SK-N-SH (cell line): ENCODE measurements around the gene TICAM2. TPM values are rescaled to one million over a fixed set of nuclear protein-coding genes. Genes with fewer than 3 reads are reported as not detected.

Experiments
- CHD2 ChIP-seq: fragments of 150-350 bp; IDR thresholded peaks from 2 replicates; pipeline ENCODE4 v1.6.1; 2018; ENCODE audit warnings: low read length; ENCODE audit not compliant: partially characterized antibody
- FOSL2 ChIP-seq: IDR thresholded peaks from 2 replicates; pipeline ENCODE4 v1.4.0; 2012; ENCODE audit warnings: low read depth, mild to moderate bottlenecking, moderate library complexity, borderline replicate concordance
- FOXJ3 ChIP-seq: sonication (generic); formaldehyde crosslinking; IDR thresholded peaks from 2 replicates; pipeline ENCODE4 v1.5.1; 2020; ENCODE audit warnings: mild to moderate bottlenecking, missing genetic modification reagents
- MXI1 ChIP-seq: IDR thresholded peaks from 2 replicates; pipeline ENCODE4 v1.6.1; 2012; ENCODE audit warnings: mild to moderate bottlenecking, low read depth, low read length, improper control_type of control experiment
- NRF1 ChIP-seq: IDR thresholded peaks from 2 replicates; pipeline ENCODE4 v1.6.1; 2012; ENCODE audit warnings: low read depth, mild to moderate bottlenecking, low read length
- POLR2AphosphoS5 ChIP-seq: IDR thresholded peaks from 2 replicates; pipeline ENCODE4 v1.6.1; 2012; ENCODE audit warnings: low read depth, low read length
- RAD21 ChIP-seq: IDR thresholded peaks from 2 replicates; pipeline ENCODE4 v1.6.1; 2012; ENCODE audit warnings: mild to moderate bottlenecking, low read length
- RCOR1 ChIP-seq: fragments of 150-350 bp; IDR thresholded peaks from 2 replicates; pipeline ENCODE4 v1.6.1; 2017; ENCODE audit warnings: antibody characterized with exemption, low read length
- RXRA ChIP-seq: IDR thresholded peaks from 2 replicates; pipeline ENCODE4 v1.4.0; 2012; ENCODE audit warnings: low read depth, mild to moderate bottlenecking, borderline replicate concordance
- SIN3A ChIP-seq: IDR thresholded peaks from 2 replicates; pipeline ENCODE4 v1.6.1; 2012; ENCODE audit warnings: low read depth, mild to moderate bottlenecking, low read length, moderate library complexity, borderline replicate concordance
- SMC3 ChIP-seq: IDR thresholded peaks from 2 replicates; pipeline ENCODE4 v1.6.1; 2012; ENCODE audit warnings: low read depth, low read length, improper control_type of control experiment
- USF1 ChIP-seq: IDR thresholded peaks from 2 replicates; pipeline ENCODE4 v1.4.0; 2012; ENCODE audit warnings: low read depth, borderline replicate concordance
- ZBTB33 ChIP-seq: IDR thresholded peaks from 2 replicates; pipeline ENCODE4 v1.4.0; 2012; ENCODE audit warnings: low read depth, borderline replicate concordance
- polyA plus RNA-seq, 3 experiments: library from polyadenylated mRNA; depleted of rRNA; stranded (reverse); fragments of >200 nt; gene quantifications; 2 replicates each; pipeline ENCODE4 v1.2.3, GENCODE V29; 2012
- TF ChIP-seq, protein P1 (sequence below): IDR thresholded peaks from 2 replicates; pipeline ENCODE4; 2012
- TF ChIP-seq, protein P2 (sequence below): IDR thresholded peaks from 2 replicates; pipeline ENCODE4 v1.4.0; 2012; ENCODE audit warnings: low read depth
- TF ChIP-seq, protein P3 (sequence below): IDR thresholded peaks from 2 replicates; pipeline ENCODE4 v1.6.1; 2012; ENCODE audit warnings: mild to moderate bottlenecking, low read depth, low read length, moderate library complexity
- TF ChIP-seq, protein P4 (sequence below): fragments of 150-350 bp; IDR thresholded peaks from 2 replicates; pipeline ENCODE4 v1.6.1; 2017; ENCODE audit warnings: antibody characterized with exemption, low read length, low read depth, borderline replicate concordance

Gene TICAM2
- polyA plus RNA-seq, 1 of the 3 experiments (the other 2 are of a cell fraction), result not detected

GRCh38 chr5:115544436-115545350 is 57.6 kb downstream of the TICAM2 start, which contains the start of gene FEM1C (continued):
- TF ChIP-seq POLR2AphosphoS5 (peak; percentile 97), SMC3 (no peak), FOXJ3 (CRISPR knock-in tag) (no peak), CHD2 (peak; percentile 21), RXRA (no peak), MXI1 (peak; percentile 77), SIN3A (peak; percentile 42; the same call in 1 of the 2 replicates), RCOR1 (0 out of 2 replicates have a peak, but pooled peaks have one; percentile 9), FOSL2 (no peak; the same call in 1 of the 2 replicates), NRF1 (no peak), ZBTB33 (no peak), RAD21 (no peak; the same call in 1 of the 2 replicates), USF1 (0 out of 2 replicates have a peak, but pooled peaks have one; percentile 22)
- TF ChIP-seq, protein P1, sequence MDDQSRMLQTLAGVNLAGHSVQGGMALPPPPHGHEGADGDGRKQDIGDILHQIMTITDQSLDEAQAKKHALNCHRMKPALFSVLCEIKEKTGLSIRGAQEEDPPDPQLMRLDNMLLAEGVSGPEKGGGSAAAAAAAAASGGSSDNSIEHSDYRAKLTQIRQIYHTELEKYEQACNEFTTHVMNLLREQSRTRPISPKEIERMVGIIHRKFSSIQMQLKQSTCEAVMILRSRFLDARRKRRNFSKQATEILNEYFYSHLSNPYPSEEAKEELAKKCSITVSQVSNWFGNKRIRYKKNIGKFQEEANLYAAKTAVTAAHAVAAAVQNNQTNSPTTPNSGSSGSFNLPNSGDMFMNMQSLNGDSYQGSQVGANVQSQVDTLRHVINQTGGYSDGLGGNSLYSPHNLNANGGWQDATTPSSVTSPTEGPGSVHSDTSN, result peak; percentile 46; the same call in 1 of the 2 replicates
- TF ChIP-seq, protein P2, sequence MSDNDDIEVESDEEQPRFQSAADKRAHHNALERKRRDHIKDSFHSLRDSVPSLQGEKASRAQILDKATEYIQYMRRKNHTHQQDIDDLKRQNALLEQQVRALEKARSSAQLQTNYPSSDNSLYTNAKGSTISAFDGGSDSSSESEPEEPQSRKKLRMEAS, result peak; percentile 68
- TF ChIP-seq, protein P3, sequence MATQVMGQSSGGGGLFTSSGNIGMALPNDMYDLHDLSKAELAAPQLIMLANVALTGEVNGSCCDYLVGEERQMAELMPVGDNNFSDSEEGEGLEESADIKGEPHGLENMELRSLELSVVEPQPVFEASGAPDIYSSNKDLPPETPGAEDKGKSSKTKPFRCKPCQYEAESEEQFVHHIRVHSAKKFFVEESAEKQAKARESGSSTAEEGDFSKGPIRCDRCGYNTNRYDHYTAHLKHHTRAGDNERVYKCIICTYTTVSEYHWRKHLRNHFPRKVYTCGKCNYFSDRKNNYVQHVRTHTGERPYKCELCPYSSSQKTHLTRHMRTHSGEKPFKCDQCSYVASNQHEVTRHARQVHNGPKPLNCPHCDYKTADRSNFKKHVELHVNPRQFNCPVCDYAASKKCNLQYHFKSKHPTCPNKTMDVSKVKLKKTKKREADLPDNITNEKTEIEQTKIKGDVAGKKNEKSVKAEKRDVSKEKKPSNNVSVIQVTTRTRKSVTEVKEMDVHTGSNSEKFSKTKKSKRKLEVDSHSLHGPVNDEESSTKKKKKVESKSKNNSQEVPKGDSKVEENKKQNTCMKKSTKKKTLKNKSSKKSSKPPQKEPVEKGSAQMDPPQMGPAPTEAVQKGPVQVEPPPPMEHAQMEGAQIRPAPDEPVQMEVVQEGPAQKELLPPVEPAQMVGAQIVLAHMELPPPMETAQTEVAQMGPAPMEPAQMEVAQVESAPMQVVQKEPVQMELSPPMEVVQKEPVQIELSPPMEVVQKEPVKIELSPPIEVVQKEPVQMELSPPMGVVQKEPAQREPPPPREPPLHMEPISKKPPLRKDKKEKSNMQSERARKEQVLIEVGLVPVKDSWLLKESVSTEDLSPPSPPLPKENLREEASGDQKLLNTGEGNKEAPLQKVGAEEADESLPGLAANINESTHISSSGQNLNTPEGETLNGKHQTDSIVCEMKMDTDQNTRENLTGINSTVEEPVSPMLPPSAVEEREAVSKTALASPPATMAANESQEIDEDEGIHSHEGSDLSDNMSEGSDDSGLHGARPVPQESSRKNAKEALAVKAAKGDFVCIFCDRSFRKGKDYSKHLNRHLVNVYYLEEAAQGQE, result 0 out of 2 replicates have a peak, but pooled peaks have one; percentile 36
- TF ChIP-seq, protein P4, sequence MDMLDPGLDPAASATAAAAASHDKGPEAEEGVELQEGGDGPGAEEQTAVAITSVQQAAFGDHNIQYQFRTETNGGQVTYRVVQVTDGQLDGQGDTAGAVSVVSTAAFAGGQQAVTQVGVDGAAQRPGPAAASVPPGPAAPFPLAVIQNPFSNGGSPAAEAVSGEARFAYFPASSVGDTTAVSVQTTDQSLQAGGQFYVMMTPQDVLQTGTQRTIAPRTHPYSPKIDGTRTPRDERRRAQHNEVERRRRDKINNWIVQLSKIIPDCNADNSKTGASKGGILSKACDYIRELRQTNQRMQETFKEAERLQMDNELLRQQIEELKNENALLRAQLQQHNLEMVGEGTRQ, result no peak
